ENCODE results near the gene GIPR. TPM values are rescaled to one million over a fixed set of nuclear protein-coding genes. Genes with fewer than 3 reads are reported as not detected.

The GIPR gene
- total and polyA plus RNA-seq, 2 donors, result 0.14 to 1.6 TPM

DNA sequence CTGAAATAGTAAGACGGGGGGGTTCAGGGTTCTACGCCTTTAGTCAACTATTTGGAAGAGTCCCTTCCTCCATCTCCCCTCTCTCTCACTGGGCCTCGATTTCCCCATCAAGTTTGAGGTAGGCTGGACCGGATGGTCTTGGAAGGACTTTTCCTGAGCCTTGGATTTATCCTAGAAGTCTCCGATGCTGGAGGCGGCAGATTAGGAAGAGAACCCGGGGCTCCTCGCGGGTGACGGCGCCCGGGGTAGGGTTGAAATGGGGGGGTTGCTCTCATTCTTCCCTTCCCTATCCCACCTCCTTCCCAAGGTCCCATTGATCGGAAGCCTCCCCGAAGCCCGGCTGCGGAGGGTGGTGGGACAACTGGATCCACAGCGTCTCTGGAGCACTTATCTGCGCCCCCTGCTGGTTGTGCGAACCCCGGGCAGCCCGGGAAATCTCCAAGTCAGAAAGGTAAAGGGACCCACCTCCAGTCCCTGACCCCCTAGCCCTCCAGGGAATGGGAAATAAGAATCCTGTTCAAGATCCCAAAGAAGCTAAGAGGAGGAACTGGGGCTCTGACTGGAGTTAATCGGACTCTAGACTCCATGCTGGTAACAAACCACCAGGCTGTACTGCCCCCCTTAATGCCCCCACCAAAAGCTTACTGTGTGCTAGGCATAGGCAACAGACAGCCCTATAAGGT, 25.2 kb downstream of the GIPR start:
- H3K9me3 ChIP-seq (ENCODE audit: control insufficient read depth in 2 of 2, insufficient read depth in 1 of 2, low read length in 1 of 2), result no peaks in the 10 kb centered on the region
- peak in 6 of 9 donors; percentile 37 to 77 (median 62) for DNase-seq (ENCODE audit: low read depth in 6 of 9, low spot score in 9 of 9)
- H3K36me3 ChIP-seq (ENCODE audit: control insufficient read depth in 2 of 2, insufficient read depth in 2 of 2, low read length in 1 of 2), result peaks cover 16 to 17% of the 10 kb centered on the region in 2 donors
- no peaks in the 10 kb centered on the region for H3K27me3 ChIP-seq (ENCODE audit: control insufficient read depth in 2 of 2, insufficient read depth in 1 of 2, low read length in 1 of 2)
- H3K27ac ChIP-seq (ENCODE audit: low read depth in 1 of 2, low read length in 1 of 2), result peak overlapping the region; percentile 6 to 95
- WGBS, result 2% methylated on average over 22 of the region's 22 CpGs
- H3K4me1 ChIP-seq (ENCODE audit: control insufficient read depth in 2 of 2, insufficient read depth in 2 of 2, low read length in 2 of 2), result peaks cover 10 to 14% of the 10 kb centered on the region in 2 donors
- H3K4me3 ChIP-seq (ENCODE audit: low read length in 2 of 2), result peak overlapping the region; percentile 69 to 94

DNA sequence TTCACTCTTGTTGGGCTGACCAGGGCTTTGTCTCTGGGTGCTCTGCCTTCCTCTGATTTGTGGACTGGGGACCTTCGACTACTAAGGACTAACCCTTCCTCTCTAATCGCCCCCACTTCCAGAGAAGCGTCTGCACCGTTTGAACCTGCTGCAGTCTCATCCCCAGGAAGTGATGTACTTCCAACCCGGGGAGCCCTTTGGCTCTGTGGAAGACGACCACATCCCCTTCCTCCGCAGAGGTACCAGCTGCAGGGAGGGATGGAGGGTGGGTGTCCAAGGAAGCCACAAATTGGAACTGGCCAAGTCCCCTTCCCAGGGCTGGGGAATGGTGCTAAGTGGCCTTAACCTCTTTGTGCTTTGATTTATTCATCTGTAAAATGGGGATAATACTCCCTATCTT, 33.7 kb downstream of the GIPR start:
- H3K4me3 ChIP-seq (ENCODE audit: low read length in 2 of 2), result no peak overlapping the region
- WGBS, result 49% methylated on average over 7 of the region's 7 CpGs
- no peaks in the 10 kb centered on the region for H3K27me3 ChIP-seq (ENCODE audit: control insufficient read depth in 2 of 2, insufficient read depth in 1 of 2, low read length in 1 of 2)
- H3K9me3 ChIP-seq (ENCODE audit: control insufficient read depth in 2 of 2, insufficient read depth in 1 of 2, low read length in 1 of 2), result no peaks in the 10 kb centered on the region
- H3K4me1 ChIP-seq (ENCODE audit: control insufficient read depth in 2 of 2, insufficient read depth in 2 of 2, low read length in 2 of 2), result no peaks in the 10 kb centered on the region
- DNase-seq (ENCODE audit: low read depth in 6 of 9, low spot score in 9 of 9), result no peak
- peaks cover 16 to 26% of the 10 kb centered on the region in 2 donors for H3K36me3 ChIP-seq (ENCODE audit: control insufficient read depth in 2 of 2, insufficient read depth in 2 of 2, low read length in 1 of 2)
- no peak overlapping the region for H3K27ac ChIP-seq (ENCODE audit: low read depth in 1 of 2, low read length in 1 of 2)

DNA sequence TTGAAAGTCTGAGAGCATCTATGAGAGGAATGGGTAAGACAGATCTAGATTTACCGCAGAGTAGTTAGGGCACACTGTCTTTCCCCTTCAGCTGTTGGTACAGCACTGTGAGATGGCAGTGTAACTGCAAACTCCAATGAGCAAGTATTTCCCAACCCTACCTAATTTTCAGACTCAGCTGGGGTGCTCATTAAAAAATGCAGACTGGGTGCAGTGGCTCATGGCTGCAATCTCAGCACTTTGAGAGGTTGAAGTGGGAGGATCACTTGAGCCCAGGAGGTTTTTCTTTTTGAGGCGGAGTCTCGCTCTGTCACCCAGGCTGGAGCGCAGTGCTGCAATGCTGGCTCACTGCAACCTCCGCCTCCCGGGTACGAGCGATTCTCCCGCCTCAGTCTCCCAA, 37.1 kb downstream of the GIPR start:
- no peak overlapping the region for H3K4me3 ChIP-seq (ENCODE audit: low read length in 2 of 2)
- peaks cover 0 to 5% of the 10 kb centered on the region in 2 donors for H3K9me3 ChIP-seq (ENCODE audit: control insufficient read depth in 2 of 2, insufficient read depth in 1 of 2, low read length in 1 of 2)
- H3K27ac ChIP-seq (ENCODE audit: low read depth in 1 of 2, low read length in 1 of 2), result no peak overlapping the region
- H3K27me3 ChIP-seq (ENCODE audit: control insufficient read depth in 2 of 2, insufficient read depth in 1 of 2, low read length in 1 of 2), result no peaks in the 10 kb centered on the region
- no peaks in the 10 kb centered on the region for H3K4me1 ChIP-seq (ENCODE audit: control insufficient read depth in 2 of 2, insufficient read depth in 2 of 2, low read length in 2 of 2)
- no peak for DNase-seq (ENCODE audit: low read depth in 6 of 9, low spot score in 9 of 9)
- 94% methylated on average over 9 of the region's 9 CpGs for WGBS
- peaks cover 9 to 21% of the 10 kb centered on the region in 2 donors for H3K36me3 ChIP-seq (ENCODE audit: control insufficient read depth in 2 of 2, insufficient read depth in 2 of 2, low read length in 1 of 2)

DNA sequence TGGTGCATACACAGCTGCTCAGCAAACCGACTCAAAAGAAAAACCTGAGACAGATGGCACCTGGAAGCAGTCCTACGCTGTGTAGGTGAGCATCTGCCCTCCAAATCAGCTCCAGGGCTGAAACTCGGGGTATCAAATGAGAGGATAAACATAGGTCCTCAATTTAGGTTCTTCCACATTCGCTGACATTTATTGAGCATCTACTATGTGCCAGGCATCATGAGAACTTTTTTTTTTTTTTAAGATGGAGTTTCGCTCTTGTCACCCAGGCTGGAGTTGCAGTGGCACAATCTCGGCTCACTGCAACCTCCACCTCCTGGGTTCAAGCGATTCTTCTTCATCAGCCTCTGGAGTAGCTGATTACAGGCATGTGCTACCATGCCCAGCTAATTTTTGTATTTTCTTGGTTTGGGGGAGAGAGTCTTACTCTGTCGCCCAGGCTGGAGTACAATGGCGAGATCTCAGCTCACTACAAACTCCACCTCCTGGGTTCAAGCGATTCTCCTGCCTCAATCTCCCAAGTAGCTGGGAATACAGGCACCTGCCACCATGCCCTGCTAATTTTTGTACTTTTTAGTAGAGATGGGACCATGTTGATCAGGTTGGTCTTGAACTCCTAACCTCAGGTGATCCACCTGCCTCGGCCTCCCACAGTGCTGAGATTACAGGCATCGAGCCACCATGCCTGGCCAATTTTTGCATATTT, 37.8 kb downstream of the GIPR start:
- 93% methylated on average over 12 of the region's 12 CpGs for WGBS
- peaks cover 0 to 5% of the 10 kb centered on the region in 2 donors for H3K9me3 ChIP-seq (ENCODE audit: control insufficient read depth in 2 of 2, insufficient read depth in 1 of 2, low read length in 1 of 2)
- no peaks in the 10 kb centered on the region for H3K4me1 ChIP-seq (ENCODE audit: control insufficient read depth in 2 of 2, insufficient read depth in 2 of 2, low read length in 2 of 2)
- H3K36me3 ChIP-seq (ENCODE audit: control insufficient read depth in 2 of 2, insufficient read depth in 2 of 2, low read length in 1 of 2), result peaks cover 9 to 24% of the 10 kb centered on the region in 2 donors
- no peak overlapping the region for H3K4me3 ChIP-seq (ENCODE audit: low read length in 2 of 2)
- no peak overlapping the region for H3K27ac ChIP-seq (ENCODE audit: low read depth in 1 of 2, low read length in 1 of 2)
- H3K27me3 ChIP-seq (ENCODE audit: control insufficient read depth in 2 of 2, insufficient read depth in 1 of 2, low read length in 1 of 2), result no peaks in the 10 kb centered on the region
- no peak for DNase-seq (ENCODE audit: low read depth in 6 of 9, low spot score in 9 of 9)

DNA sequence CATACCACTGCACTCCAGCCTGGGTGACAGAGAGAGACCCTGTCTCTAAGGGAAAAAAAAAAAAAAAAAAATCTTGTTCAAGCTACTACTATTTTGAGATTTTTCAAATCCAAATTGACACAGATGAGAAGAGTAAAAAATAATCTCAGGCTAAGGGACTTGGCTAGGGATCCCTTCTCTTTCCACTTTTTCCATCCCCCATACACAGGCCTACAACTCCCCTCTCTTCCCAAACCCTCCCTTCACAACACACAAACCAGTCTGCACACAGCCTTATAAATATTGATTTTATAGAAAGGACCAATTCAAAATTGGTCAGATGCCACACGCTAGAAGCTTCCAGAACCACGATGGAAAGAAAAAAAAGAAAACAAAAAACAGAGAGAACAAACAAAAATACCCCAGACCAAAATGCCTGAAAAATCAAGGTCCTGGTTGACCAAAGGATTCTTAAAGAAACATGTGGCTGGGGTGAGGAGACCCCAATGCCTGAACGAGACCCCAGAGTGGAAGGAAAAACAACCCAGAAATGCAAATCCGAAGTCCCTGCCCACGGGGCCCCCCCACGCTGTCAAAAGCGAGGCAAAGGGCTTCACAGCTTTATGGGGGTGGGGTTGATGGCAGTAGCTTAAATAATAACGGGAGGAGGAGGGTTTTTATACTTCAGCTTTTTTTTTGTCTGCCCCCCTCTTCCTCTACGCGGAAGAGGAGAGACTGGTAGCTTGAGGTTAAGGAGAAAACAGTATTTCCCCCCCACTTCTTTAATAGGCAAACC, 42.5 kb downstream of the GIPR start:
- WGBS, result 93% methylated on average over 10 of the region's 10 CpGs
- H3K4me1 ChIP-seq (ENCODE audit: control insufficient read depth in 2 of 2, insufficient read depth in 2 of 2, low read length in 2 of 2), result no peaks in the 10 kb centered on the region
- no peak overlapping the region for H3K4me3 ChIP-seq (ENCODE audit: low read length in 2 of 2)
- no peak for DNase-seq (ENCODE audit: low read depth in 6 of 9, low spot score in 9 of 9)
- H3K27ac ChIP-seq (ENCODE audit: low read depth in 1 of 2, low read length in 1 of 2), result no peak overlapping the region
- peaks cover 0 to 5% of the 10 kb centered on the region in 2 donors for H3K9me3 ChIP-seq (ENCODE audit: control insufficient read depth in 2 of 2, insufficient read depth in 1 of 2, low read length in 1 of 2)
- H3K36me3 ChIP-seq (ENCODE audit: control insufficient read depth in 2 of 2, insufficient read depth in 2 of 2, low read length in 1 of 2), result peaks cover 19 to 28% of the 10 kb centered on the region in 2 donors
- H3K27me3 ChIP-seq (ENCODE audit: control insufficient read depth in 2 of 2, insufficient read depth in 1 of 2, low read length in 1 of 2), result no peaks in the 10 kb centered on the region

DNA sequence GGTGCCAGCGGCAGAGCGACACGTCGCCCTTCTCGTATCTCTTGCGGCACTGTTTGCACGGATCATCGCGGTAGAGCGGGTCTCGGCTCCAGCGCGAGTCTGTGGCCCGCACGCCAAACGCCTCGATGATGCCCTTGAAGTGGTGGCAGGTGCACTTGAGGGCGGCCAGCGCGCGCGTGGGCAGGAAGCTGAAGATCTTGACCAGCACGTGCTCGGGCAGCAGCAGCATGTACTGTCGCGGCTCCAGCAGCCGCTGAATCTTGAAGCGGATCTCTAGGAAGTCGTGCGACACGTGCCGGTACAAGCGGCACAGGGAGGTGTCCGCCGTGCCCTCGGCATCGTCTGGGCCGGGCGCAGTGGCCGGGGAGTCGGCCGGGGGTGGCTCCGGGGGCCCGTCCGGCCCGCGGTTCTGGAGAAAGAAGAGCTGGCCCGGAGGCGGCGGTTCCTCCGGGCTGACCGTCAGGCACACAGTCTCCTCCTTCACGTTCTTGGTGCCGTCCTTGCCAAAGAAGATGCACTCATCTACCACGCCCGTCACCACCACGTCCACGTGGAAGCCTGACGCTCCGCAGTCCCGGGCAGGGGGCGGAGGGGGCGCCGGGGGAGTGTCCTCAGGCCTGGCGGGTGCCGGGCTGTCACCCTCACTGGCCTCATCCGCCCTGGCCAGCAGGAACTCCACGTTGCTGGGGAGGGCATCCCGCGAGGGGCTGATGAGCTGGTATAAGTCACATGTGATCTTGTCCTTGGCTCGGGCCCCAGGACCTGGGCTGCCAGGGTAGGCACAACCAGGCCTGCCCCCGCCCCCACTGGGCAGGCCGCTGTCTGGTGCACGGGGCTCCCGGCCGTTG, 44.1 kb downstream of the GIPR start:
- WGBS, result 98% methylated on average over 76 of the region's 76 CpGs

DNA sequence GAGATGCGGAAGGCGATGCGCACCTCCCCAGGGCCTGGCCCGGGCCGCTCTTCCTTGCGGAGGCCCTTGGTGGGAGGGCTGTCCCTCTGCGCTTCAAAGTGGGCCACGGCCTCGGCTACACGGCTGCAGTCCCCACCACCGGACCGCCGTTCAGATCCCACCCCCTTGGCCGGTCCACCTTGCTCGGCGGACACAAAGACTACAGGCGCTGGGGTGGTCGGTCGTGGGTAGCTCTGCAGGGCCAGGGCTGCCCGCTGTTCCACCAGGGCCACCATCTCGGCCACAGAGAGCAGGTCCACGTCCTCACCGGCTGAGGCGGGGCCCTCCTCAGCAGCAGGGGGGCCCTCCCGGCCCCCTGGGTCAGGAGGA, 44.7 kb downstream of the GIPR start:
- Histone ChIP-seq H3K4me1 (ENCODE audit: control insufficient read depth in 2 of 2, insufficient read depth in 2 of 2, low read length in 2 of 2) (peaks cover 8 to 9% of the 10 kb centered on the region in 2 donors), H3K27me3 (ENCODE audit: control insufficient read depth in 2 of 2, insufficient read depth in 1 of 2, low read length in 1 of 2) (no peaks in the 10 kb centered on the region), H3K36me3 (ENCODE audit: control insufficient read depth in 2 of 2, insufficient read depth in 2 of 2, low read length in 1 of 2) (peaks cover 19 to 28% of the 10 kb centered on the region in 2 donors), H3K27ac (ENCODE audit: low read depth in 1 of 2, low read length in 1 of 2) (no peak overlapping the region), H3K9me3 (ENCODE audit: control insufficient read depth in 2 of 2, insufficient read depth in 1 of 2, low read length in 1 of 2) (peaks cover 0 to 5% of the 10 kb centered on the region in 2 donors), H3K4me3 (ENCODE audit: low read length in 2 of 2) (no peak overlapping the region)
- no peak for DNase-seq (ENCODE audit: low read depth in 6 of 9, low spot score in 9 of 9)
- 99% methylated on average over 25 of the region's 25 CpGs for WGBS

More for the DNA sequence above, 44.1 kb downstream of the GIPR start:
- H3K36me3 ChIP-seq (ENCODE audit: control insufficient read depth in 2 of 2, insufficient read depth in 2 of 2, low read length in 1 of 2), result peaks cover 19 to 28% of the 10 kb centered on the region in 2 donors
- DNase-seq (ENCODE audit: low read depth in 6 of 9, low spot score in 9 of 9), result no peak
- H3K4me1 ChIP-seq (ENCODE audit: control insufficient read depth in 2 of 2, insufficient read depth in 2 of 2, low read length in 2 of 2), result peaks cover 8% of the 10 kb centered on the region in 2 donors
- H3K9me3 ChIP-seq (ENCODE audit: control insufficient read depth in 2 of 2, insufficient read depth in 1 of 2, low read length in 1 of 2), result peaks cover 0 to 5% of the 10 kb centered on the region in 2 donors
- no peak overlapping the region for H3K4me3 ChIP-seq (ENCODE audit: low read length in 2 of 2)
- H3K27ac ChIP-seq (ENCODE audit: low read depth in 1 of 2, low read length in 1 of 2), result no peak overlapping the region
- H3K27me3 ChIP-seq (ENCODE audit: control insufficient read depth in 2 of 2, insufficient read depth in 1 of 2, low read length in 1 of 2), result no peaks in the 10 kb centered on the region

DNA sequence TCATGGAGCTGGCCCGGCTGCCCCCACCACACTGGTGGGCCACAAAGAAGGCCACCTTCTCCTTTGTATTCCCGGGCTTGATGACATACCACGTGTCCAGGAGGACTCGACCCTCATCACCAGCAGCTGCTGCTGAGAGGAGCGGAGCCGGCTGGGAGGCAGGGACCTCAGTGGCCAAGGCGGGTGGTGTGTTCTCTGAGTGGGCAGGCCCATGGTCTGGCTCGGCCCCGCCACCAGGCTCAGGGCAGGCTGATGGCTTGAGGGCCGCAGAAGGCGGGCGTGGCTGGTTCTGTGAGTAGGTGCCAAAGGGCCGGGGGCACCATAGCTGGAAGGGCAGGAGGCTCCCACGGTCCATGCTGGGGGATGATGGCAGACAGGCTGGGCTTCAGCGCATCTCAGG, 45.1 kb downstream of the GIPR start:
- peaks cover 19 to 28% of the 10 kb centered on the region in 2 donors for H3K36me3 ChIP-seq (ENCODE audit: control insufficient read depth in 2 of 2, insufficient read depth in 2 of 2, low read length in 1 of 2)
- no peaks in the 10 kb centered on the region for H3K27me3 ChIP-seq (ENCODE audit: control insufficient read depth in 2 of 2, insufficient read depth in 1 of 2, low read length in 1 of 2)
- 96% methylated on average over 15 of the region's 15 CpGs for WGBS
- no peak for DNase-seq (ENCODE audit: low read depth in 6 of 9, low spot score in 9 of 9)
- no peak overlapping the region for H3K4me3 ChIP-seq (ENCODE audit: low read length in 2 of 2)
- peaks cover 11 to 14% of the 10 kb centered on the region in 2 donors for H3K4me1 ChIP-seq (ENCODE audit: control insufficient read depth in 2 of 2, insufficient read depth in 2 of 2, low read length in 2 of 2)
- no peak overlapping the region for H3K27ac ChIP-seq (ENCODE audit: low read depth in 1 of 2, low read length in 1 of 2)
- H3K9me3 ChIP-seq (ENCODE audit: control insufficient read depth in 2 of 2, insufficient read depth in 1 of 2, low read length in 1 of 2), result peaks cover 0 to 4% of the 10 kb centered on the region in 2 donors

All from thymus (tissue), 11 donors.